ENCODE data around the gene DIDO1.
"Not testable (repeated sequence)": the region's sequence is repeated elsewhere in the genome, so short reads cannot be mapped to it uniquely, and the experiment has no call there.

The DIDO1 gene

GRCh38 chr20:62966212-62967148, 40.2 kb upstream of the DIDO1 start:
- Mint-ChIP-seq H3K4me1 (peaks cover 3% of the 10 kb centered on the region), H3K4me3 (no peak overlapping the region), H3K27ac (no peak overlapping the region), H3K9me3 (no peaks in the 10 kb centered on the region), H3K27me3 (peaks cover 6% of the 10 kb centered on the region)
- no peak for DNase-seq
- ATAC-seq: no peak

GRCh38 chr20:62965363-62965771, 39.1 kb upstream of the DIDO1 start:
- DNase-seq (no peak), ATAC-seq (no peak)
- Mint-ChIP-seq H3K27ac (no peak overlapping the region), H3K4me1 (peaks cover 3% of the 10 kb centered on the region), H3K9me3 (no peaks in the 10 kb centered on the region), H3K27me3 (no peaks in the 10 kb centered on the region), H3K4me3 (no peak overlapping the region)

- H3K4me1 Mint-ChIP-seq: peaks cover 10% of the 10 kb centered on the region
- H3K27me3 Mint-ChIP-seq: no peaks in the 10 kb centered on the region
- no peaks in the 10 kb centered on the region for H3K9me3 Mint-ChIP-seq
- no peak overlapping the region for H3K27ac Mint-ChIP-seq
- H3K4me3 Mint-ChIP-seq: no peak overlapping the region
- DNase-seq (no peak), ATAC-seq (no peak)
Observed at GRCh38 chr20:62964700-62965099, 38.4 kb upstream of the DIDO1 start.

GRCh38 chr20:62963614-62964397, 37.5 kb upstream of the DIDO1 start:
- Mint-ChIP-seq H3K27me3 (no peaks in the 10 kb centered on the region), H3K27ac (no peak overlapping the region), H3K4me3 (no peak overlapping the region), H3K4me1 (peaks cover 19% of the 10 kb centered on the region), H3K9me3 (no peaks in the 10 kb centered on the region)
- ATAC-seq (no peak), DNase-seq (no peak)

- H3K9me3 Mint-ChIP-seq: no peaks in the 10 kb centered on the region
- ATAC-seq: no peak
- peaks cover 26% of the 10 kb centered on the region for H3K4me1 Mint-ChIP-seq
- H3K27ac Mint-ChIP-seq: no peak overlapping the region
- H3K4me3 Mint-ChIP-seq: no peak overlapping the region
- no peak for DNase-seq
- H3K27me3 Mint-ChIP-seq: no peaks in the 10 kb centered on the region
Observed at GRCh38 chr20:62962891-62963613, 36.7 kb upstream of the DIDO1 start.

- Mint-ChIP-seq H3K27me3 (no peaks in the 10 kb centered on the region), H3K27ac (peak overlapping the region in 1 of 2 donors; percentile 63), H3K4me3 (no peak overlapping the region), H3K4me1 (peaks cover 33% of the 10 kb centered on the region), H3K9me3 (no peaks in the 10 kb centered on the region)
- ATAC-seq (no peak), DNase-seq (no peak)
Observed at GRCh38 chr20:62962221-62962879, 36.0 kb upstream of the DIDO1 start.

GRCh38 chr20:62961799-62962198, 35.5 kb upstream of the DIDO1 start:
- no peaks in the 10 kb centered on the region for H3K27me3 Mint-ChIP-seq
- peaks cover 39% of the 10 kb centered on the region for H3K4me1 Mint-ChIP-seq
- H3K9me3 Mint-ChIP-seq: no peaks in the 10 kb centered on the region
- DNase-seq (no peak), ATAC-seq (no peak)
- no peak overlapping the region for H3K4me3 Mint-ChIP-seq
- no peak overlapping the region for H3K27ac Mint-ChIP-seq

- Mint-ChIP-seq H3K27ac (no peak overlapping the region), H3K27me3 (no peaks in the 10 kb centered on the region), H3K9me3 (no peaks in the 10 kb centered on the region), H3K4me1 (peaks cover 43% of the 10 kb centered on the region), H3K4me3 (no peak overlapping the region)
- ATAC-seq: no peak
- DNase-seq: no peak
Observed at GRCh38 chr20:62961310-62961783, 35.0 kb upstream of the DIDO1 start.

GRCh38 chr20:62960446-62961309, 34.4 kb upstream of the DIDO1 start:
- not testable (repeated sequence) for ATAC-seq
- peaks cover 49% of the 10 kb centered on the region for H3K4me1 Mint-ChIP-seq

GRCh38 chr20:62959998-62960436, 33.7 kb upstream of the DIDO1 start:
- Mint-ChIP-seq H3K27me3 (no peaks in the 10 kb centered on the region), H3K27ac (no peak overlapping the region), H3K4me3 (no peak overlapping the region), H3K9me3 (no peaks in the 10 kb centered on the region), H3K4me1 (peaks cover 51% of the 10 kb centered on the region)
- ATAC-seq (no peak), DNase-seq (no peak)

More at GRCh38 chr20:62960446-62961309, 34.4 kb upstream of the DIDO1 start:
- DNase-seq, H3K9me3 Mint-ChIP-seq, H3K4me3 Mint-ChIP-seq, H3K27me3 Mint-ChIP-seq: not testable (repeated sequence)
- H3K27ac Mint-ChIP-seq: peak overlapping the region in 1 of 2 donors; percentile 54

GRCh38 chr20:62959101-62959971, 33.0 kb upstream of the DIDO1 start:
- H3K27ac Mint-ChIP-seq: no peak overlapping the region
- ATAC-seq: peak; percentile 41
- peaks cover 58% of the 10 kb centered on the region for H3K4me1 Mint-ChIP-seq
- H3K9me3 Mint-ChIP-seq: no peaks in the 10 kb centered on the region
- no peaks in the 10 kb centered on the region for H3K27me3 Mint-ChIP-seq
- no peak for DNase-seq
- peak overlapping the region in 1 of 2 donors; percentile 31 for H3K4me3 Mint-ChIP-seq

- H3K27ac Mint-ChIP-seq: no peak overlapping the region
Observed at GRCh38 chr20:62958388-62959100, 32.2 kb upstream of the DIDO1 start.

More at GRCh38 chr20:62958388-62959100, 32.2 kb upstream of the DIDO1 start:
- Mint-ChIP-seq H3K4me3 (peak overlapping the region in 1 of 2 donors; percentile 41), H3K27me3 (no peaks in the 10 kb centered on the region), H3K9me3 (no peaks in the 10 kb centered on the region), H3K4me1 (peaks cover 66% of the 10 kb centered on the region)
- DNase-seq (no peak), ATAC-seq (no peak)
